ENCODE results near the gene HNRNPL.

Gene HNRNPL

DNA sequence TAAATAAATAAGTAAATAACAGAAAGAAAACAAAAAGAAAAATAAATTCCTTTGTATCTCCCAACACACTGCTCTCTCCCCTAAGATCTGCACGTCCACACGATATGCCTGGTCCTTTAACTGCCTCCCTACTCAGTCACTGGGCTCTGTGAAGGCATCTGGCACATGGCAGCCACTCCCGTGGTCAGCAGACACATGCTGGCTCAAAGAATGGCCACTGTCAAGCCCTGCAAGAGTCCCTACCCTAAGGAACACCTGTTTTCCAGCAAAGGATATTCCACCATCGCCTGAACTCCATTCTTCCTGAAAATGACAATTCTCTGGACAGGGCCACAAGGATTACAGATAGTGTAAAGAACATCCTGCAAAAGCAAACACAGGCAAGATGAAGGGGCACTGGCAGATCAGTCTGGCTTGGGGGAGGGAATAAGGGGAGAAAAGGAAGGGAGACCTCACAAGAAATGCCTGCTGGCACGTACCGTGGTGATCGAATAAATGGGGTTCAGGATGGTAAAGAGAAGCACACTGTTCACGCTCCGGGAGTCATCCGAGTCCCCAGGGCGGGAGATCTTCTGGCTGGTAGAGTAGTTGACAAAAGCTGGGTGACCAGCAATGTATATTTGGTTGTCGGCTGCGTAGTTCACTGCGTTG lies 4.3 kb downstream of the HNRNPL start:
- no peak for DNase-seq (ENCODE audit: low read depth in 2 of 2)

DNA sequence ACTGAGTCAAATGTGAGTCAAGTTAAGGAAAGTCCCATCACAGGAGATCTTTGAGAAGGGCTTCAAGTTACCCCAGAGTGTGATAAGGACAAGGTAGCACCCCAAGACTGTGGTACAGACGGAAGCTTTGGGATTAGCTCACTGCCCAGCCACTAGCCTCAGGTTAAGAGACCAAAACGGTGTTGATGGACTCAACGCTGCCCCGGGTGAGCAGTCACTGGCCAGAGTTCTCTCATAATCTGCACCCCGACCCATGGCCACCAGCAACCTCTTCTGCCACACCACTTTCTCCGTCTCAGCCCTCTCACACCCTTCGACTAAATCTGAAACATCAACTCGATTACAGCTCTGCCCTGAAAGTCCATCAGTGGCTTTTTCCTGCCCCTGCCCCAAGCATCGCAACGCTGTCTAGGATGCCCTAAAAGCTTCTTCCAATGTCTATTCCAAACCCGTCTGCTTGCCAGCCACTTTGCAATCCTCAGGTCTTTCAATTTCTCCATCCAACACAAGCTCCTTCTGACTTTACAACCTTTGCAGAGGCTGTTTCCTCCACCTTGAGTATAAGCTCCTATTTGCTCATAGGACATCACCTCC lies 5.6 kb downstream of the HNRNPL start:
- no peak for DNase-seq (ENCODE audit: low read depth in 2 of 2)

GRCh38 chr19:38843175-38843758 lies 6.5 kb downstream of the HNRNPL start:
- DNase-seq (ENCODE audit: low read depth in 2 of 2), result no peak

DNA sequence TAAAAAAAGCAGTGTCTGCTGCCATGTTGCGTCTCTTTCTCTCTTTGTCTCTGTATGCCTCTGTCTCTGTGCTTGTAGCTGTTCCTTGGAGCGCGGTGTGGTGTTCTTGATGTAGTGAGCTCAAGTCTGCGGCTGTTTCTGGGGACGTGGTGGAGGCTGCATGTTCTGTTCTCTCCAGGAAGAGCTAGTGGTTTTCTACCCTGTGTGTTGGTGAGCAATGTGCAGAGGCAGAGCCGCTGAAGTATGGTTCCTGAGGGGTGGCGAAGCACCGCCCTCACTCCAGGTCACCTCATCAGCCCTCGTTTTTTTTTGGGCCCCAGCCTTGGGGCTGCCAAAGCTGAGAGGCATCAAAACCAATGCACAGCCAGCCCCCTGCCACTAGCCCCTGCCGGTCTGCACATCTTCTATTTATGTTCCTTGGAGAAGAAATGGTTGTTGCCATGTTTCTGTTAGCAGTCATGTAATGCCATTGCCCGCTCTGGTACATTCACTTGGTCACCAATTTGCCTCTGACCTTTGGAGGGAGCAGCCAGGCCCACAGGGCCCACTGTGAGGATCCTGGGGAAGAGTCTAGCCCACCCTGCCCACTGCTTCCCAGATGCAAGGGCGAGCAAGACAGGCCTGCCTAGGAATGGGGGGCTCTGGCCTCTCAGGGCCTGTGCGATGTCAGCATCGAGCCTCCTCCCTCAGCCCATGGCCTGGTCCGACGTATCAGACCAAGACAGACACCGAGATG lies 7.2 kb downstream of the HNRNPL start:
- DNase-seq (ENCODE audit: low read depth in 2 of 2), result peak; percentile 31 to 53

DNA sequence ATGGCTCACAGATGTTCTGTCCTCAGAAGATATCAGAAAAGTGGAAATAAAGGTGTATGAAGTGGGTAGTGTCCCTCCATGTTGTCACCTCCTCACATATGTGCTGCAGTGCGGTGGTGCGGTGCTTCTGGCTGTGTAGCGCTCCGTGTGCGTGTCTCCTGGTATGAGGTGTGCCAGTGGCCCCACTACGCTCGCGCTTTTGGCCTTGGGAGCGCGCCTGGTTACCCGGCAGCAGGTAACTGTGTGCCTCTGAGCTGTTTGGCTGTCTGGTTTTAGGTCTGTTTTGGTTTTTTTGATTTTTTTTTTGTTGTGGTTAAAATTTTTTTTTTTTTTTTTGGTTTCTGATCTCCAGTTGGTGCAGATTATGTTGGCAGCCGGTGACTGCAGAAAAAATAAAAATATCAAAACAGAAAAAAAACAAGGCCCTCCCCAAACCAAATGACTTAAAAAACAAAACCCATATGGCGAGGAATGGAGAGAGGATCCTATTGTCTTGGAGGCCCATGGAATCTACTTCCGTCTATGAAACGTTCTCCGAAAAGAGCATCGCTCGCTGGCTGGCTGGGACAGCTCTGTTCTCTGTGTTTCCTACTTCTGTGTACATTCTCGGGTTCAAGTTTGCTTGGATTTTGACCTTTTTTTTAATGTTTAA lies 7.9 kb downstream of the HNRNPL start:
- no peak for DNase-seq (ENCODE audit: low read depth in 2 of 2)

DNA sequence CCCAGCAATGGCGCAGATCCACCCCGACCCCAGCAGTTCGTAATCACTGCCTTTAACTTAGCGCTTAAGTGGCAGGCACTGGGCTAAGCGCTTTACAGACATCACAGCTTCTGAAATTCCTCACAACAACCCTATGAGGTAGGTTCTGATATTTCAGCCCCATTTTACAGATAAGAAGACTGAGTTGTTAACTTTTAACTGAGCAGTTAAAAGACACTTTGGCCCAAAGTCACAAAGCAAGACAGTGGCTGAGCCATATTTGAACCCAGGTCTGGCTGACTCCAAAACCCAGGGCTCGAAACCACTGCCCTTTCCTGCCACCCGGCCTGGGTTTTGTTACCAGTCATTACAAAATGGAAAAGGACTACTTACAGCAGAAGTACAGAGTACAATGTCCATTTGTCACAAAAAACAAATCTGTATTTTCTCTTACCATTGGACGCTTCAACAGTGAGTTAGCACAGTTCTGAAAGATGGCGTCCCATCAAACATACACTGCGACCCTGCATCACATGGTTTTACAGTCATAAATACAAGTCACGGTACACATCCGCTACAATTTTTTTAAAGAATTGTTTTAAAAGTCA lies 8.5 kb downstream of the HNRNPL start:
- DNase-seq (ENCODE audit: low read depth in 2 of 2), result no peak

DNA sequence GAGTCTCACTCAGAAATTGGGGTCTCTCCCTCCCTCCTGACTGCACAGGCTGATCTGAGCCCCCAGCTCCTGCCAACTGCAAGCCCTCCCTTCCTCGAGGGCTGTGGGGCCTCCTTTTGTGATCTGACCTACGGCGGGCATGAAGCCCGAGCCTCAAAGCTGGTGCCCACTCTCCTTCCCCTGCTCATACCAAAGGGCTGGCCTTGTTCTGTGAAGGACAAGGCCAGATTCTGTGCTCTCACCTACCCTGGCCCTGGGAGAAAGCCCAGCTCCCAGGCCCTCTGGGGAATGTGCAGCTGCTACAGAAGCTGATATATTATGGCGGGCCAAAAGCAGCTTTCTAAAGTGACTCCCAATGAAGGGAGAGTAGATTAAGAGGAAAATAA lies 9.2 kb downstream of the HNRNPL start:
- DNase-seq (ENCODE audit: low read depth in 2 of 2), result no peak

GRCh38 chr19:38839816-38840582 lies 9.8 kb downstream of the HNRNPL start:
- no peak for DNase-seq (ENCODE audit: low read depth in 2 of 2)

- DNase-seq (ENCODE audit: low read depth in 2 of 2), result no peak
Observed at GRCh38 chr19:38838986-38839761, 10.6 kb downstream of the HNRNPL start.

- peak in 1 of 2 donors; percentile 56 for DNase-seq (ENCODE audit: low read depth in 2 of 2)
Observed at GRCh38 chr19:38838208-38838985, 11.4 kb downstream of the HNRNPL start.

DNA sequence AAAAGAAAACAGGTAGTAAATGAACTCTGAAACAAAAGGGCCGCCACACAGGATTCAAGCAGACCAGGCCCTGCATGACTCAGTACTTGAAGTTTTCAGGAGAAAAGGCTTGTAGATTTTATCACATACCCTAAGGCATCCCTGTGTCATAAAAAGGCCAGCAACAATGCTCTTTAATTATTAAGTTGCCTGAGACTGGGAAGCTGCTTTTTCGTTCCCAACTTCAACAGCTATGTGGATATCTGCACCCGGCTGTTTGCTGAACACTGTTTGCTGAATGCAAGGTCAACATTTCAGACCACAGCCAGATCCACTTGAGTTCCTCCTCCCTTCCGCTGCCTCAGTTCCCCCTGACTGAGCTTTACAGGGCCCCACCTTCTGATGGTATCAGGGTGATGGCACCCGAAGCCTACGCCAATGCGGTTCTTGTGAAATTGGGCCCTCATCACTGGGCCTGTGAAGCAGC lies 12.1 kb downstream of the HNRNPL start:
- DNase-seq (ENCODE audit: low read depth in 2 of 2), result no peak

GRCh38 chr19:38836983-38837626 lies 12.7 kb downstream of the HNRNPL start:
- no peak for DNase-seq (ENCODE audit: low read depth in 2 of 2)

DNA sequence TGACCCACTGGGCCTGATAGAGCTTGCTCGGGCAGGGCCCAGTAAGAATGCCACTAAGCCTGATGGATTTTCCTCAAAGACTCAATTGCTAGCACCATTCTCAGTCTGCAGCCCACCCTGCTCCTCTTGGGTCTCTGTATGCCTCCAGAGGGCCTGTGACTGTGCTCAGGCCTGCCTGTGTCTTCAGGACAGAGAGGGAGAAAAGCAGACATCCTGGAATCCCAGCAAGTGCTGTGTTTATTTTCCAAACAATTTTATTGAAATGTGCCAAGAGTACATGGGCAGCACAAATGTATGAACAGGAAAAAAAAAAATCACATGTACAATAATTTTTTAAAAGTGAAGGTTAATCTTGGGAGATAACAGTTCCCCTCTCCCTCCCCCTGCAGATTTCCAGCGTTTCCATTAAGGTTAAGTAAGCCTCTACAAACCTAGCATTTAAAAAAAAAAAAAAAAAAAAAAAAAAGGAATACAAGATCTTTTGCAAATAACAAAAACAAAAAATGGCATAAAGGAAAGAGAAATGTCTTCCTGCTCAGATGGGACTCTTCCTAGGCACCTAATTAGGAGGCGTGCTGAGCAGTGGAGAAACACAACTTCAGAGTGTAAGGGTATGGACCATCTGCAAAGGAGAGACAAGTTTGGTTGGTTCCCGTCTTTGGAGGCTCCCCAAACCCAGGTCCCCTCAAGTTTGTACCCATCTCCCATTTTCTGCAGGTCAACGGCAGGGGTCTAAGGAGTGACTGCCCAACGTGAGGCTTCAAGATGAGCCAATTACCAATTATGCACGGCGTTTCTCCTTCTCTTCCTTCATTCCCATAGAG lies 13.4 kb downstream of the HNRNPL start:
- no peak for DNase-seq (ENCODE audit: low read depth in 2 of 2)

DNA sequence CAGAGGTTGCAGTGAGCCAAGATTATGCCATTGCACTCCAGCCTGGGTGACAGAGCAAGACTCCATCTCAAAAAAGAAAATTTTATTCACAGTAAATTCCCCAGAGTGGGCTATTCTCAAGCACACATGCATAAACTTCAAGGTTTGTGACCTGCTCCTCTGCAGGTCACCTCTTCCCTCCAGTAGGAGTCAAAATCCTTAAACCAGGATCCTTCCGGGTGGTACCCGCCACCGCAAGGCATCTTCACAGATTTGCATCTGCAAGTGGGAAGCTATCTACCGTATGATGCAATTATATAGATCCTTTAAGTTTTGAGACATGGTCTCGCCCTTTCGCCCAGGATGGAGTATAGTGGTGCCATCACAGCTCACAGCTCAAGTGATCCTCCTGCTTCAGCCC lies 15.2 kb downstream of the HNRNPL start:
- DNase-seq (ENCODE audit: low read depth in 2 of 2), result no peak

DNA sequence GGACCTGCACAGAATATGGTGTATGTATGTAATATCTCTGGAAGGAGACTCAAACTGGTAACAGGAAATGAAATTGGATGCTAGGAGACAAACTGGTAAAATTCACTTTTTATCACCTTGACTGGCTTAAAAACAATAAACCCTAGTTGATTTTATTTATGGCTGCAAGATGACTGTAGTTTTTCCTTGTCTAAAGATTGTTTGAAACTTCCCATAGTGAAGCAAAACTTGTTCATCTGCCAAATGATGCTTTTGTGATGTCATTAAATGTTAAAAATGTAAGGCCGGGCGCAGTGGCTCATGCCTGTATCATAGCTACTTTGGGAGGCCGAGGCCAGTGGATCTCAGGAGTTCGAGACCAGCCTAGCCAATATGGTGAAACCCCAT lies 15.7 kb downstream of the HNRNPL start:
- DNase-seq (ENCODE audit: low read depth in 2 of 2), result no peak

GRCh38 chr19:38833092-38833425 lies 16.7 kb downstream of the HNRNPL start:
- no peak for DNase-seq (ENCODE audit: low read depth in 2 of 2)

GRCh38 chr19:38831142-38831605 lies 18.6 kb downstream of the HNRNPL start:
- no peak for DNase-seq (ENCODE audit: low read depth in 2 of 2)

Measured in stimulated activated CD8-positive, alpha-beta memory T cell treated with anti-CD3 and anti-CD28 coated beads, Interleukin-2, amount 100 ng/mL, for 48 hours (primary cell).